ENCODE measurements around the gene ARCN1.
"Not testable (repeated sequence)": the region's sequence is repeated elsewhere in the genome, so short reads cannot be mapped to it uniquely, and the experiment has no call there.

Gene ARCN1

DNA sequence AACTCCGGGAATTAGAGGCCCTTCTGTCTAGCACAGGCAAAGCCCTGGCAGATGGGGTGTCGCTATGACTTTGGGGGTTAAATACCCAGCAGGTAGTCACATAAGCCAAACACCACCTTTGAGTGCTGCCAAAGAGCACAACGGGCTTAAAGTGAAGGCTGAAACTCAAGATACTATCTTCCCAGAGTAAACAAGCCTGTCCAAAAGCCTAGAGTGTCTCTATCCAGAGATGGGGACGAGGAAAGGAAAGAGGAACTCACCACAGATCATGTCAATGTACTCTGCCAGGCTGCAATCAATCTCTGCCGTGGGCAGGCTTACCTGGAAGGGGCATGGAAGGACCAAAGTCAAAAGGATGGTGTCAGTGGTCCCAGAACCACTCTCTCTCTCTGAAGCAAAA lies 26.7 kb upstream of the ARCN1 start:
- DNase-seq, result no peak

- no peak for DNase-seq
Observed at GRCh38 chr11:118547132-118547531, 25.1 kb upstream of the ARCN1 start.

GRCh38 chr11:118552341-118552740 lies 19.9 kb upstream of the ARCN1 start:
- DNase-seq, result no peak

DNA sequence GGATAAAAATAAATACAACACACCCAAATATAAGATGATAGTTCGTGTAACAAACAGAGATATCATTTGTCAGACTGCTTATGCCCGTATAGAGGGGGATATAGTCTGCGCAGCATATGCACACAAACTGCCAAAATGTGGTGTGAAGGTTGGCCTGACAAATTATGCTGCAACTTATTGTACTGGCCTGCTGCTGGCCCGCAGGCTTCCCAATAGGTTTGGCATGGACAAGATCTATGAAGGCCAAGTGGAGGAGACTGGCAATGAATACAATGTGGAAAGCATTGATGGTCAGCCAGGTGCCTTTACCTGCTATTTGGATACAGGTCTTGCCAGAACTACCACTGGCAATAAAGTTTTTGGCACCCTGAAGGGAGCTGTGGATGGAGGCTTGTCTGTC lies 11.4 kb upstream of the ARCN1 start:
- DNase-seq, result no peak

- DNase-seq, result no peak
Observed at GRCh38 chr11:118565051-118565450, 7.2 kb upstream of the ARCN1 start.

DNA sequence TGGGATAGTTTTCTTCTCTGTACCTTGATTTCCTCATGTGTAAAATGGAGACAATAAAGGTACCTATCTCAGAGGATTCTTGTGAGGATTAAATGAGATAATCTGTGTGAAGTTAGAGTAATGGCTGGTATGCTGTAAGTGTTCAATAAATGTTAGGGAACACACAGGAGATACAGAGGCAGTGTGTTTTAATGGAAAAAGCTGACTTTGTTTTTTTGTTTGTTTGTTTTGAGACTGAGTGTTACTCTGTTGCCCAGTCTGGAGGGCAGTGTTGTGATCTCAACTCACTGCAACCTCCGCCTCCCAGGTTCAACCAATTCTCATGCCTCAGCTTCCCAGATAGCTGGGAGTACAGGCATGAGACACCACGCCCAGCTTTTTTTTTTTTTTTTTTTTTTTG lies 2.5 kb upstream of the ARCN1 start:
- DNase-seq, result no peak

DNA sequence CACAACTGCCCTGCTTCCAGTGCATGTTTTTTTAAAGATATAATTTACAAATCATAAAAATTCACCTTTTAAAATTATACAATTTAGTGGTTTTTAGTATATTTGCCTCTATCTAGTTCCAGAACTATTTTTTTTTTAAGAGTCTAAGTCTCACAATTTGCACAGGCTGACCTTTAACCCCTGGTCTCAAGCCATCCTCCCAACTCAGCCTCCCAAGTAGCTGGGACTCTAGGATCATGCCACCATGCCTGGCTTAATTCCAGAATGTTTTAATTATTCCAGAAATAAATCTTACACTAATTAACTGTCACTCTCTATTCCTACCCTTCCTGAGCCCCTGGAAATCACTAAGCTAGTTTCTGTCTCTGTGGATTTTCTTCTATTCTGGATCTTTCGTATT lies 1.4 kb upstream of the ARCN1 start:
- DNase-seq, result no peak

DNA sequence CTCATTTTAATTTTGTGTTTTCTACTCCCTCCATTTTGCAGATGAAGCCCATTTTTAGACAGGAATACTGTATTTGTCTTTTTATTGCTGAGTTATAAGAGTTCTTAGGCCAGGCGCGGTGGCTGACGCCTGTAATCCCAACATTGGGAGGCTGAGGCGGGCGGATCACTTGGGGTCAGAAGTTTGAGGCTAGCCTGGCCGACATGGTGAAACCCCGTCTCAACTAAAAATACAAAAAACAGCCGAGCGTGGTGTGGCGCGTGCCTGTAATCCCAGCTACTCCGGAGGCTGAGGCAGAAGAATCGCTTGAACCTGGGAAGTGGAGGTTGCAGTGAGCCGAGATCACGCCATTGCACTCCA lies 528 bp upstream of the ARCN1 start:
- not testable (repeated sequence) for DNase-seq

GRCh38 chr11:118572981-118573550 lies 857 bp downstream of the ARCN1 start:
- no peak for DNase-seq

GRCh38 chr11:118574636-118575035 lies 2.4 kb downstream of the ARCN1 start:
- DNase-seq, result no peak

- not testable (repeated sequence) for DNase-seq
Observed at GRCh38 chr11:118577995-118578394, 5.8 kb downstream of the ARCN1 start.

GRCh38 chr11:118581057-118581456 lies 8.8 kb downstream of the ARCN1 start:
- peak; percentile 28 for DNase-seq

DNA sequence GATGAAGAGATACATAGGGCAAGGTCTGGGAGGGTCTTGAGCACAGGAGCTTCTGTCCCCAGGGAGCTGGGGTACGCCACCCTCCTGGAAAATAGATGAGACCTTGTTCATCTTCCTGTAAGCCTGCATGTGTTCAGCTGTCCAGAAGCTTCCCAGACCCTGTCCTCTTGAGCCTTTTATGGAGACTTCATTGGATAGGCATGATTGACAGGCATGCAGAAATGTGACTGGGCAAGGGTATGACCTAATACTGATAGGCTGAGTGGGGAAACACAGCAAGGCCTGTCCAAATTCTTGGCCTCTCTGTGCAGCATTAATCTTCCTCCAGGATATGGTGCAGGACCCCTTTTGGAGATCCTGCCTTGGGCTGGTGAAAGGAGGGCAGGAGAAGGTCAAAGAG lies 15.7 kb downstream of the ARCN1 start:
- DNase-seq, result no peak

DNA sequence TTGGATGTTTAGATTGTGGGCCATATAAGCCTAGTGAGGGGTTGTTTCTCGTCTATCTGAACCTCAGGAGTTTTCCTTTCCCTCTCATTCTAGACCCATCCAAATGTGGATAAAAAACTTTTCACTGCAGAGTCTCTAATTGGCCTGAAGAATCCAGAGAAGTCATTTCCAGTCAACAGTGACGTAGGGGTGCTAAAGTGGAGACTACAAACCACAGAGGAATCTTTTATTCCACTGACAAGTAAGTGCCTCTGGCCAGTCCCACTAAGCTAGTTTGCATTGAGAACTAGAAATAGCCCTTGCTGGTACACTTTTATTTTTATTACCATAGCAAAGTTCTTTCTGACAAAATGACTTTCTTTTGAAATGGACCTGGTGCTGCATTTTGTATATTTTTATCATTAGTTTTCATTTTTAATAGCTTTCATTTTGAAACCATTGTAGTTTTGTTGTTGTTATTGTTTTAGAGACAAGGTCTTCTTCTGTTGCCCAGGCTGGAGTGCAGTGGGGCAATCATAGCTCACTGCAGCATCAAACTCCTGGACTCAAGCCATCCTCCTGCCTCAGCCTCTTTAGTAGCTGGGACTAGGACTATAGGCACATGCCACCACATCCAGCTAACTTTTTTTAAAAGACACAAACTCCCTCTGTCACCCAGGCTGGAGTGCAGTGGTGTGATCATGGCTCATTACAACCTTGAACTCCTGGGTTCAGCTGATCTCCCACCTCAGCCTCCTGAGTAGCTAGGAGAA lies 20.6 kb downstream of the ARCN1 start:
- no peak for DNase-seq

- not testable (repeated sequence) for DNase-seq
Observed at GRCh38 chr11:118594984-118595383, 22.8 kb downstream of the ARCN1 start.

DNA sequence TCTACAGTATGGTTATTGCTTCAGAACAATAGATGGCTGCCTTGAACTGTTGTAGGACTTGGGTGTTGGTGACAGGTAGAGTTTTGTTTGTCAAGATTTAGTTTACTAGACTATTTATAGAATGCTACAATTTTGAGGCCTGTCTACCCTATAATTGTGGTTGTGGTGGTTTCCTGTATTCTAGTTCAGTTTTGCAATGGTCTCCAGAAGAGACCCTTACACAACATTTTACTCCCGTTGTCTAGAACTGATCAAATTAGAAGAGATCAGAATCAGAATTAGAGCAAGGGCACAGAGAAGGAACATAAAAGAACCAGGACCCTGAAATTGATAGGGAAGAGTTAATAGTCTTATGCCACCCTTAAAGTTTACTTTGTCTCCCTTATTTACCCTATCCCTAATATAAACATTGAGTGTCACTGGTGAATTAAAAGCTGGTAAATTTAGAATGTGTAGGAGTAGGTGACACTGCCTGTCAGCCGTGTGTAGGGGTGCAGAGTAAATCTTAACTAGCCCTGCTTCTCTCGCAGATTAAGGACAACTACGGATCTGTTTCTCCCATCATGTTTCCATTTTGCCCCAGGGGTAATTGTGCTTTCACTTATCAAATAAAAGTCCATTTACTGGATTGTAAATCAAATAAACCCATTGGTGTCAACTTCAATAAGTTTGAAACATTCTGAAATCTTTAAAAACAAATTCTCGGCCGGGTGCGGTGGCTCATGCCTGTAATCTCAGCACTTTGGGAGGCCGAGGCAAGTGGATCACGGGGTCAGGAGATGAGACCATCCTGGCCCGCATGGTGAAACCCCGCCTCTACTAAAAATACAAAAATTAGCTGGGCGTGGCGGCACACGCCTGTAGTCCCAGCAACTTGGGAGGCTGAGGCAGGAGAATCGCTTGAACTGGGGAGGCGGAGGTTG lies 24.3 kb downstream of the ARCN1 start:
- no peak for DNase-seq

DNA sequence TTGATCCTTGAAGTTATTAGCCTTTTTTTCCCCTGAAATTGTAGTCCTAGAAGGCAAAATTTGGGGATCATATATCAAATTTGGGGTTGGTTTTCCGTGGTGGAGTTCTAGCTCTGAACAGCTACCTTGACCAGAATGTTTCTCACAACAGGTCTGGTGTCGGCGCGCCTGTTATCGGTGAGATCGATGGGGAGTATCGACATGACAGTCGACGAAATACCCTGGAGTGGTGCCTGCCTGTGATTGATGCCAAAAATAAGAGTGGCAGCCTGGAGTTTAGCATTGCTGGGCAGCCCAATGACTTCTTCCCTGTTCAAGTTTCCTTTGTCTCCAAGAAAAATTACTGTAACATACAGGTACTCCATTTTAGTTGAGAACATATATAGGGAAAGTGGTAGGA lies 25.3 kb downstream of the ARCN1 start:
- no peak for DNase-seq

DNA sequence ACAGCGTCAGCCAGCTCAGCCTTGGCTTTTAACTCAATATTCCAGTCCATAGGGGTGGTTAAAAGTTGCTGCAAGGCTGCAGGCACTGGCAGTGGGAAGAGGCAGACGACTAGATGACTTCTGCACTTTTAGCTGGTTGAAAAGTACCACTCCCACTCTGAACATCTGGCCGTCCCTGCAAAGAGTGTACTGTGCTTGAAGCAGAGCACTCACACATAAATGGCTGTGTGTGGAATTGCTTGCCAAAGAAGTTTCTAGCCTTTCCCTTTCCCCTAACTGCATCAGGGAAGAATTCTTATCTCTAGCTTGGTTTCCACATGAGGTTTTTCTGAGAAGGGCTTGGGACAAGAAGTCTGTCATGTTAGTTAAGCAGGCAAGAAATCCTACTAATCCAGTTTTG lies 30.1 kb downstream of the ARCN1 start:
- DNase-seq, result no peak

- DNase-seq, result not testable (repeated sequence)
Observed at GRCh38 chr11:118603709-118604108, 31.5 kb downstream of the ARCN1 start.

DNA sequence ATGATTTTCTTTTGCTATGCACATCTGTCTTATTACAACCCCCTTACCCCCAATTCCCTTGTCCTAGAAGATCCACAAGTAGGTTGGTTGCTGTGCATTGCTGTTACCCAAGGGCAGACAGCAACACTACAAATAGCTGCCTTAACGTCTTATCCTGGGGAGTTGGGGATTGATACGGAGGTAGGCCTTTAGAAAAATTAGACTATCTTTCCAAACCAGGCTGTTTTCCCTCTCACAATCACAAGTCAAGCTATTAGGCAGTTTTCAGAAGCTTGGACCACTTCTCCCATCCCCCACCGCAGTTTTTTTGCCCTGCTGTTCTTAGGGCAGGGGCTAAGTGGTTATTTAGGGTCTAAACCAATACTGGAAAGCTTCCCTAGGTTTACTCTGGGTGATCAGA lies 32.4 kb downstream of the ARCN1 start:
- no peak for DNase-seq

DNA sequence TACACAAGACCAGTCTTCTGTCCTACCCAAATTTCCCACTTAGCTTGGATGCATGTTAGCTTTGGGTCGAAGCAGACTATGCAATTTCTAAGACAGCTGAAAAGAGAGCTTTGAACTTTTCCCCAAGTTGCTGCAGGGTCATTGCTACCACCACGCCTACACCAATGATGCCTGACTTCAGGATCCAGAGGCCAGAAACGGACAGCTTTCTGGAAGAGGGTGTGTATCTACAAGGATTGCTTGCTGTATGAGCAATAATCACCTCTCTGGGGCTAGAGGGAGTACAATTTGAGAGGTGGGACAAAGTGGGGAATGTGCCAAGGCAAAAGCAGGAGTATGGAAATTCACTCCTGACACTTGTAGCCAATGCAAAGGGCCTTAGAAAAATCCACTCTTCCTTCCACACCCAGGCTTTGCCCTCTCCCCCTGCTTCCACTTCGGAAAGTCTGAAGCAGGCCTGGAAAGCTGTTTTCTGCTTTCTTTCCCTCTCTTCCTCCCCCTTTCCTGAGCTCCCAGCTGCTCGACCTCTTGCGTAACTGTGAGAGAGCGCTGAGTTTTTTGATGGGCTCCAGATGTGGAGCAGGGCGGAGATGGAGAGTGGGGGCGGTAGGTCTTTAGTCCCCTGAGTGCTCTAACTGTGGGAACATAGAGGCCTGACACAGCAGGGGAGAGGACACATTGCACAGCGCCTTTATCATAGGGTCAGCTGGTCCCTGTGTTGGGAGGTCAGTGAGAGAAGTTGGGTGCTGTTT lies 33.1 kb downstream of the ARCN1 start:
- DNase-seq, result no peak

DNA sequence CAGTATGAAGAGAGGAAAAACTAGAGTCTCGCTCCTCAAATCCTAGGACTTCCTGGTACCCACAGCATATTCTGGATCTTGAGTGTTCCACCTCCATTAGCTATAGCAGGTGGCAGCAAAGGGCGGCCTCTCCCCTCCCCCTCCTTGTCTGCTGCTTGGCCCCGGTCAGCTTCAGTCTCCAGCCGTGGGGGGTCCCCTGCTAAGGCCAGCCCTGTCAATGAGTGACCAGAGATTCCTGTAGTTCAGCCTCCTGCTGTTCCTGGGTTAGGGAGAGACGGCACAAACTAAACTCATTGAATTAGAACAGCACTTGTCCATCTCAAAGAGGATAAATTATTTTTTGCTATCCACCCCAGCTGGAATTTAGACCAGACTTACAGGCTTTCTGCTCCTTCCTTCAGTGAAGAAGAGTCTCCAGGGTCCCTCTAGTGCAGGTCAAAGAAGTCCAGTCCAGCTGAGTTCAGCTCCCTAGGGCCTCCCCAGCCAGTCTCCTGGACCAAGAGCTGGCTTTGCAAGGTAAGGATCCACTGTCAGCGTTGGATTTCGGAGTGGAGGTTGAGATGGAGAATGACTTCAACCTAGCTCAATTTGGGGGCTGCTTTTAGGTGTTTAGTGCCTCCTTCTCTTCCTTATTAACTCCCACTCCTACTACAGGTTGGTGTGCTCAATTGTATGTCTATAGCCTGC lies 34.1 kb downstream of the ARCN1 start:
- no peak for DNase-seq

GRCh38 chr11:118606844-118607228 lies 34.6 kb downstream of the ARCN1 start:
- DNase-seq, result no peak
